Measurements from ENCODE around the gene PGS1.

- TF ChIP-seq POLR2A (IDR thresholded peaks at IDR 0.05) (no peak), CTCF (IDR thresholded peaks at IDR 0.05) (no peak)
Observed at GRCh38 chr17:78438694-78439325, 60.4 kb downstream of the PGS1 start.
